GM18526 (cell line): ENCODE results near the gene KRT83.

ENCODE experiments used
- POLR2A ChIP-seq: IDR thresholded peaks from 3 replicates; pipeline ENCODE4 v1.6.1; 2011; ENCODE audit not compliant: insufficient read length; ENCODE audit errors: extremely low read depth

Gene KRT83

GRCh38 chr12:52346593-52346992 lies 25.4 kb upstream of the KRT83 start:
- TF ChIP-seq POLR2A, result no peak

- no peak for TF ChIP-seq POLR2A
Observed at GRCh38 chr12:52344111-52344510, 22.9 kb upstream of the KRT83 start.

GRCh38 chr12:52343550-52343949 lies 22.4 kb upstream of the KRT83 start:
- no peak for TF ChIP-seq POLR2A

- no peak for TF ChIP-seq POLR2A
Observed at GRCh38 chr12:52342781-52343490, 21.7 kb upstream of the KRT83 start.

- no peak for TF ChIP-seq POLR2A
Observed at GRCh38 chr12:52341066-52341580, 19.9 kb upstream of the KRT83 start.

- no peak for TF ChIP-seq POLR2A
Observed at GRCh38 chr12:52338241-52338960, 17.2 kb upstream of the KRT83 start.

- TF ChIP-seq POLR2A, result no peak
Observed at GRCh38 chr12:52337054-52337453, 15.9 kb upstream of the KRT83 start.

GRCh38 chr12:52336641-52337040 lies 15.4 kb upstream of the KRT83 start:
- no peak for TF ChIP-seq POLR2A

GRCh38 chr12:52335598-52336262 lies 14.5 kb upstream of the KRT83 start:
- no peak for TF ChIP-seq POLR2A

- no peak for TF ChIP-seq POLR2A
Observed at GRCh38 chr12:52334185-52334584, 13.0 kb upstream of the KRT83 start.

GRCh38 chr12:52333321-52333720 lies 12.1 kb upstream of the KRT83 start:
- TF ChIP-seq POLR2A, result no peak

GRCh38 chr12:52332381-52332780 lies 11.2 kb upstream of the KRT83 start:
- TF ChIP-seq POLR2A, result no peak

- TF ChIP-seq POLR2A, result no peak
Observed at GRCh38 chr12:52331833-52332232, 10.6 kb upstream of the KRT83 start.

GRCh38 chr12:52331039-52331438 lies 9.8 kb upstream of the KRT83 start:
- TF ChIP-seq POLR2A, result no peak

GRCh38 chr12:52327830-52328500 lies 6.8 kb upstream of the KRT83 start:
- TF ChIP-seq POLR2A, result no peak
